HG02759 (cell line): Measurements from ENCODE around the gene CLUH.
"Not testable (repeated sequence)": the region's sequence is repeated elsewhere in the genome, so short reads cannot be mapped to it uniquely, and the experiment has no call there.

Experiments
- ATAC-seq: cut with Tn5 transposase; IDR thresholded peaks from one replicate; pipeline ENCODE4 v1.9.1; 2021; ENCODE audit warnings: mild to moderate bottlenecking, moderate library complexity; ENCODE audit not compliant: unreplicated experiment

CLUH gene

DNA sequence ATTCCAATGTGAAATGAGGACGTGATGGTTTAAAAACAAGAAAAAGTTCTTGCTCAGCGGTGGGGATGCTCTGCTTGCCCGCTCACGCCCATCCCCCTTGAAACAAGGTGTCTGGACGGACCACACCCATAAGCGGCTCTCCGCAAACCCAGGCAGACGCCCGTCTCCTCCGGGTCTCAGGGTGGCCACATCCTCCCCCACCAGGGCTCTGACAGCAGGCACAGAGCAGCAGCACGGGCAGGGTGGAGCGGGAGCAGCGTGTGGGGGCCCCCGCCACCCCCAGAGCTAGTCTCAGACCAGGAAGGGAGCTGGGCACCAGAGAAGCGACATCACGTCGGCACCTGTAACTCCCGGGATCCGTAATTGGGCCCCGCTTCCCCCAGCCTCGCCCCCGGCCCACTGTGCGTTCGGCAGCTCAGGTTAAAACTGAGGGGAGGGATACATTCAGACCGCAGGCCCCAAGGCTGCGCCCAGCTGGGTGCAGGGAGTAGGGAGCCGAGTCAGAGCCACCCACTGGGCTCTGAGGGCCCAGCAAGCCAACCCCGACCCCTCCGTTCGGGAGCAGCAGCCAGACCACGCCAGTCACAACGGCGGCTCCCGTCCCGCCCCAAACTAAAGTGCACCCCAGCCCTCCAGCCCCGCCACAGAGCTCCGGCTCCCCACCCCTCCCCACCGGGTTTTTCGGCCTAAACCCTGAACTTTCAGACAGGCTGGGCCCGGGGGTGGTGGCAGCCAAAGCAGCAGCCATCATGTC lies 22.0 kb downstream of the CLUH start:
- no peak for ATAC-seq

DNA sequence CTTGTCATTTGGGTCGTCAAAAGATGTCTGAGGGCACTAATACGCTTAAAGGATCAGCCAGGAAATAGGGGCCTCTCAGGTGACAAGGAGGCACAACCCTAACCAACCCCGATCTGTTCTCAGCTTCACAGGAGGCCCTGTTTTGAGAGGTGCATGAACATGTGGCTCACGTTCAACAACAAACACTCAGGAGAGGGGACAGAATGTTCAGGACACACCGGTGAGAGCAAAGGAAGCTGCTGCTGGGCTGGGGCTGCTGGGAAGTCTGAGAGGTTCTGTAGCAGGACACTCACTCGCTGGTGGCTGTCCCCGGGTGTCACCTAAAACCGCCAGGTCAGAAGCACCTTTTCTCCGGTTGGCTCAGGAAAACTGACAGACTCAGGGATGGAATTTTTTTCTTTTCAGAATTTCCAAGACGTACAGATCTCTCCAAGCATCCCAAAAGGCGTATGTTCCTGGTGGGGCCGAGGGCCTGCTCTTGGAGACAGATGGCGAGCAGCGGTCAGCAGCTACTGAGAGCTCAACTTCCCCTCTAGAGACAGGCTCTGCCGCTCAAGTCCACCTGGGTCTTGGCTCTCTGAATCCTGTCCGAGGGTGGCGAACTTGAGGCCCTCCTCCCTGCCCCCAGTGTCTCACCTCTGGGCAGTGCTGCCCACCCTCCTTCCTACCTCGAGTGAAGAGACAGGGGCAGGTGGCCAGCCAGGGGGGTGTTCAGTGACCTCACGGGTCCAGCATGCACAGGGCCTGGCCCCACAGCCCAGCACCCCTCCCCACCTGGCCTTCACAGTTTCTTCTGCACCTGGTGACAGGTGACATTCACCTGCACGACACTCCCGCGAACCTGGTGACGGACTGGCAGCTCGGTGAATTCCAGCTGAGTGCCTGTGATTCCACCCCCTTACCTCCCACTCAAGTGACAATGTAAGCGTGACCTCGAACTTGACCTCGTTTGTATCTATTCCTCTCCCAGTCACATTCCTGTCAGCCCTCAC lies 22.9 kb downstream of the CLUH start:
- ATAC-seq: no peak

DNA sequence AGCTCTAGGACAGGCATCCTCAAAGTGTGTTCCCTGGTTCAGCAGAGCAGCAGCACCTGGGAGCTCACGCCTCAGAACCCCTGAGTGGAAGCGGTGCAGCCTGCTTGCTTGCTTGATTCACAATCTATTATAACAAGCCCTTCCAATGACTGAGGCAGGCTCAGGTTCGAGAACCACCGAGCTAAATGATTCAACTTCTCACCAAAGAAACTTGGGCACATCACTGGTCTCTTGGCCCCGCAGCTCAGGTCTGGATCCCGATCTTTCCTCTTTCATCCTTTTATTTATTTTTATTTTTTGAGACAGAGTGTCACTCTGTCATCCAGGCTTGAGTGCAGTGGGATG lies 24.5 kb downstream of the CLUH start:
- no peak for ATAC-seq

DNA sequence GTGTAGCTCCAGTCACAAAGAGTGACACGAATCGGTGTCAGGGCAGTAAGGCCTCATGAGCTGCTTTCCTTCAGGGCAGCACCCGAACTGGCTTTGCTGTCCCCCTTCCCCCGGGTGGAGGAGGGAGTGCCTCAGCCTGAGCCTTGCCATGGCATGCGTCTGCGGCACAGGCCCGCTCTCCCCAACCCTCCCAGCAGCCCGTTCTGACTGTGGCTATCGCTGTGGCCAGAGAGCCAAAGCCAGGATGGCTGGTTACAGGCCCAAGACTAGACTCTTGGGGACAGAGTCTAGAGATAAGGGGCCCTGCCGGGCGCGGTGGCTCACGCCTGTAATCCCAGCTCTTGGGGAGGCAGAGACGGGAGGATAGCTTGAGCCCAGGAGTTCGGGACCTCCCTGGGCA lies 25.9 kb downstream of the CLUH start:
- no peak for ATAC-seq

DNA sequence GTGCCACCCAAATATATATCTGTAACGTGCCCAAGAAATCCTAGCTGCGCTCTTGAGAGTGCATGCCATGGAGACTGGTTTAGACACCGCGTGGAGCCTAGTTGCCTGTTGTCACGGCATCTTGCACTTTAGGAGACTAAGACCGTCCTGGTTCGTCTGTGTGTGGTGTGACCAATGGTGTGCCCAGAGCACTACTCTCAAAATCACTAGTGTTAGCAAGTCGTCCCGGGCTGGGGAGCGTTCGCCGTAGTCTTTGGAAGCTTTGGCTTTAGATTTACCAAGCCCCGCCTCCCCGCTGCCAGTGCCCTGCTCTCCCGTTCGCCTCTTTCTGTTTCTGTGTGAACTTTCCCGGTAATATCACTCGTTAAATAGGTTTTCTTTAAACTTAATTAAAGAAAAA lies 27.0 kb downstream of the CLUH start:
- ATAC-seq: no peak

DNA sequence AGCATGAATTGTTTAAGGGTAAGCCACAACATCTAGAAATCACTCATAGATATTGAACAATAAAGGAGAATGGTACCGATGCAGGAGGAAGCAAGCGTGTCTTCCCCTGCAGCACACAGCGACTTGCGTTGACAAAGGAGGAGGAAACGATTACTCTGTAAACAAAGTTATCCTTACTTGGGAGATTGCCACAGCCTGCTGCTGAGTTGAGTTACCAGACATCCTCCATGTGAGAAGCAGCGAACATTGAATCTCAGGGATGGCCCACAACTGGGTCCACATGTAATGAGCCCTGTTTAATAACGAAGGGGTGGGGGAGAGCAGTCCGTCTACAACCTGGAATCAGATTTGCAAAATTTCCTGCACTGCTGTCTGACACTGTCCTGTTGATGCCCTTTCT lies 27.7 kb downstream of the CLUH start:
- no peak for ATAC-seq

DNA sequence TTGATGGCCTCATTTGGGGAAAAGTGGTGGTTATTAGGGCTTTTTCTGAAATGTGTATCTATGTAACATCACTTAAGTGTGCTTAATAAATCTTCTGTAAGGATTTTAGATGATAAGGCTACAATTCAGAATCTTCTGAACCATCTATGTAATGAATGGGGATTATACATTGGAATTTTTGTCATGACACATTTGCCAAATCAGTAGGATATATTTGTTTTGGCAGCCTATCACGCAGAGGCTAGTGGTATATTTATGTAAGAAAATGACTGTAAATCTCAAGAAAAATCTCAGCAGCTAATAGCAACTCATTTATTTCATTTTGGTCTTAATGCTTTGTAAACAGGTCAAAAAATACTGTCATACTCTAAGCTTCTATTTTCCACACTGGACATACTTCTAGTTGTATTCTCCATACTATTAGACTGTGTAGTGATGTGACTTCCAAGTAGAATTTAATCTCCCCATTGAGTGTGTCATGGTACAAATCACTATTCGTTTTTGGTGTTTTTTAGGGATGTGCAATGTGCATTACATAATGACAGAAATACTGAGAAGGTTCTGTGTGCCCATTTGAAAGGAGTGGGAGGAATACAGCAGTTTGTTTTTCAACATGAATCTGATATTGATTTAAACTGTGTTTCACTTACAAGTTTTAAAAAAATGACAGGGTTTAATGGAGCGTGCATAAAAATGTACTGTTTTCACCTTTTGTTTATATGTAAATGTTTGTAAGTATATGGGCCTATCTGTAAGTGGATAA lies 29.2 kb downstream of the CLUH start:
- no peak for ATAC-seq

DNA sequence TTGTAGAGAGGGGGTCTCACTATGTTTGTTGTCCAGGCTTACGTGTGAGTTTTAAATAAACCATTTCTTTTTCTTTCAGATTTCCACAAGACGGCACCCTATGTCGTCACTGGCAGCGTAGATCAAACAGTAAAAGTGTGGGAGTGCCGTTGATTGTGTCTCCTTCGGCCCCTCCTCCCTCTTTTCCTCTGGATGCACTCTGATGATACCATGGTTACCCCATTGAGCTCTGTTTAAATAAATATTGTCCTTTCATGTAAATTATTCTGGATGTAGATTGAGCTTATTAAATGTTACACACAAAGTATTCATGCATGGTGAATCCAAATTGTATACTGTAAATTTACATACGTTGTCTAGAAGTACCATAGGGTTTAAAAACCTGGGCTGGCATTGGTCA lies 29.9 kb downstream of the CLUH start:
- ATAC-seq: no peak

DNA sequence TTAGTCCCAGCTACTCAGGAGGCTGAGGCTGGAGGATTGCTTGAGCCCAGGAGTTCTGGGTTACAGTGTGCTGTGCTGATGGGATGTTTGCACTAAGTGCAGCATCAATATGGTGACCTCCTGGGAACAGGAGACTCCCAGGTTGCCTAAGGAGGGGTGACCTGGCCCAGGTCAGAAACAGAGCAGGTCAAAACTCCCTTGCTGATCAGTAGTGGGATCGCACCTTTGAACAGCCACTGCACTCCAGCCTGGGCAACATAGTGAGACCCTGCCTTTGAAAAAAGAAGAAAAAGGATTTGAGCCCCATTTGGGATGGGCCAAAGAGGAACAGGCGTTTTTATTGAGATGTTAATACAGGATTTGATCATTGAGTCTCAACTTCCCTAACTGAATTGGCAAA lies 30.6 kb downstream of the CLUH start:
- no peak for ATAC-seq

DNA sequence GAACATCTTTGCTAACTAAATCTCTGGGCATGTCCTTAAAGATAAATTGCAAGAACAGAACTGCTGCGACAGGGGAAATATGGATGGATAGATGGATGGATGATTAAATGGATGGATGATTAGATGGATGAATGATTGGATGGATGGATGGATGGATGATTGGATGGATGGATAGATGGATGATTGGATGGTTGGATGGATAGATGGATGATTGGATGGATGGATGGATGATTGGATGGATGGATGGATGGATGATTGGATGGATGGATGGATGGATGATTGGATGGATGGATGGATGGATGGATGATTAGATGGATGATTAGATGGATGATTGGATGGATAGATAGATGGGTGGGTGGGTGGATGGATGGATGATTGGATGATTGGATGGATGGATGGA lies 32.3 kb downstream of the CLUH start:
- ATAC-seq: not testable (repeated sequence)

DNA sequence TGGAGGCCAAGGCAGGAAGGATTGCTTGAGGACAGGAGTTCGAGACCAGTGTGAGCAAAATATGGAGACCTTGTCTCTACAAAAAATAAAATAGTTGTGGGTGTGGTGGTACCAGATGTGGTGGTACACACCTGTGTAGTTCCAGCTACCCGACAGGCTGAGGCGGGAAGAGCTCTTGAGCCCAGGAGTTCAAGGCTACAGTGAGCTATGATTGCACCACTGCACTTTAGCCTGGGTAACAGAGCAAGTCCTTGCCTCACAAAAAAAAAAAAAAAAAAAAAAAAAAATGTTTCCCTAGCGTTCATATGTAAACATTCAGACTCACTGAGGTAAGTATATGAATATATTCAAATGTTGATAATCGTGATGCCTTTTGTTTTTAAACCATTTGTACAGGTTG lies 39.5 kb downstream of the CLUH start:
- no peak for ATAC-seq

DNA sequence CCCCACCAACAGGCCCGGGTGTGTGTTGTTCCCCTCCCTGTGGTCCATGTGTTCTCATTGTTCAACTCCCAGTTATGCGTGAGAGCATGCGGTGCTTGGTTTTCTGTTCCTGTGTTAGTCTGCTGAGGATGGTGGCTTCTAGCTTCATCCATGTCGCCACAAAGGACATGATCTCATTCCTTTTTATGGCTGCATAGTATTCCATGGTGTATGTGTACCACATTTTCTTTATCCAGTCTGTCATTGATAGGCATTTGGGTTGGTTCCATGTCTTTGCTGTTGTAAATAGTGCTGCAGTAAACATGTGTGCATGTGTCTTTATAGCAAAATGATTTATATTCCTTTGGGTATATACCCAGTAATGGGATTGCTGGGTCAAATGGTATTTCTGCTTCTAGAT lies 51.2 kb downstream of the CLUH start:
- not testable (repeated sequence) for ATAC-seq

DNA sequence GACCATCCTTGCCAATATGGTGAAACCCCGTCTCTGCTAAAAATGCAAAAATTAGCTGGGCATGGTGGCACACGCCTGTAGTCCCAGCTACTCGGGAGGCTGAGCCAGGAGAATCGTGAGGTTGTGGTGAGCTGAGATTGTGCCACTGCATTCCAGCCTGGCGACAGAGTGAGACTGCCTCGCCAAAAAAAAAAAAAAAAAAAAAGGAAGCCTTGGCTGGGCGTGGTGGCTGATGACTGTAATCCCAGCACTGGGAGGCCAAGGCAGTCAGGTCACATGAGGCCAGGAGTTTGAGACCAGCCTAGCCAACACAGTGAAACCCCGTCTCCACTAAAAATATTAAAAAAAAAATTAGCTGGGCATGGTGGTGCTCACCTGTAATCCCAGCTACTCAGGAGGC lies 52.2 kb downstream of the CLUH start:
- ATAC-seq: not testable (repeated sequence)

DNA sequence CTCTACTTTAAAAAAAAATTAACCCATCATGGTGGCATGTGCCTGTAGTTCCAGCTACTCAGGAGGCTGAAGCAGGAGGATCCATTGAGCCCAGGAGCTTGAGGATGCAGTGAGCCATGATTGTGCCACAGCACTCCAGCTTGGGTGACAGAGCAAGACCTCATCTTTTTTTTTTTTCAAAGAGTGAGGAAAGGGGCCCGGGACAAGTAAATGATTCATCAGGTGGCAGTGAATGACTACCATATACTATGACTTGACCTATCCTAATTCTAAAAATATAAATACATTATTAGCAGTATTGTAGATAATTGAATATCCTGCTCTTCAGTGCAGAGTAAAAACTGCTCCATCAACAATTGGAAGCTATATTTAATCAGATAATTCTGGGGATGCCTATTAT lies 55.3 kb downstream of the CLUH start:
- no peak for ATAC-seq

DNA sequence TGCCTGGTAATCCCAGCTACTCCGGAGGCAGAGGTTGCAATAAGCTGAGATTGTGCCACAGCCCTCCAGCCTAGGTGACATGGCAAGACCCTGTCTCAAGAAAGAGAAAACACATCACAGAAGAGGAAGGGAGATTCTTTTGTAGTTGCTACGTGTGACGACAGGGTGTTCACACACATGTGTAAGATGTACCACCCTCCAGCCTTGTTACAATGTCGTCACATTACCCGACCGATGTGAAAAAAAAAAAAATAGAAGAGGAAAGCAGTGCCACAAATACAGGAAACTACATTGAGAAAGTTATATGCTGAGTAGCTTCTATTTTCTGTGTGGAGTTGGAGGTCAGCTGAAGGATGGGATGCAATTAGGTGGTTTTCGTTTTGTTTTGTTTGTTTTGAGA lies 56.0 kb downstream of the CLUH start:
- no peak for ATAC-seq

DNA sequence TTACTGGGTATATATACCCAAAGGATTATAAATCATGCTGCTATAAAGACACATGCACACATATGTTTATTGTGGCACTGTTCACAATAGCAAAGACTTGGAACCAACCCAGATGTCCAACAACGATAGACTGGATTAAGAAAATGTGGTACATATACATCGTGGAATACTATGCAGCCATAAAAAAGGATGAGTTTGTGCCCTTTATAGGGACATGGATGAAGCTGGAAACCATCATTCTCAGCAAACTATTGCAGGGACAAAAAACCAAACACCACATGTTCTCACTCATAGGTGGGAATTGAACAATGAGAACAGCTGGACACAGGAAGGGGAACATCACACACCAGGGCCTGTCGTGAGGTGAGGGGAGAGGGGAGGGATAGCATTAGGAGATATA lies 58.7 kb downstream of the CLUH start:
- not testable (repeated sequence) for ATAC-seq

DNA sequence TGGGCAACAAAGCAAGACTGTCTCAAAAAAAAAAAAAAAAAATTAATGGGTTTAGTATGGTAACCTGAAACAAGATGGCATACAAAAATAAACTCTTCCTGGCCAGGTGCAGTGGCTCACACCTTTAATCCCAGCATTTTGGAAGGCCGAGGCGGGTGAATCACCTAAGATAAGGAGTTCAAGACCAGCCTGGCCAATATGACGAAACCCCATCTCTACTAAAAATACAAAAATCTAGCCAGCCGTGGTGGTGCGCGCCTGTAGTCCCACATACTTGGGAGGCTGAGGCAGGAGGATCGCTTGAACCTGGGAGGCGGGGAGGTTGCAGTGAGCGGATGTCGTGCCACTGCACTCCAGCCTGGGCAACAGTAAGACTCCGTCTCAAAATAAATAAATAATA lies 62.4 kb downstream of the CLUH start:
- no peak for ATAC-seq

DNA sequence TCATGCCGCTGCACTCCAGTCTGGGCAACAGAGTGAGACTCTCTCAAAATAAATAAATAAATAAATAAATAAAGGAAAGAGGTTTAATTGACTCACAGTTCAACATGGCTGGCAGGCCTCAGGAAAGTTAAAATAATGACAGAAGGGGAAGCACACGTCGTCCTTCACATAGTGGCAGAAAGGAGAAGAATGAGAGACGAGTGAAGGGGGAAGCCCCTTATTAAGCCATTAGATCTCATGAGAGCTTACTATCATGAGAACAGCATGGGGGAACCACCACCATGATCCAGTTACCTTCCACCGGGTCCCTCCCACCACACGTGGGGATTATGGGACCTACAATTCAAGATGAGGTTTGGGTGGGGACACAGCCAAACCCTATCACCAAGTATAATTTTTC lies 63.6 kb downstream of the CLUH start:
- ATAC-seq: no peak

DNA sequence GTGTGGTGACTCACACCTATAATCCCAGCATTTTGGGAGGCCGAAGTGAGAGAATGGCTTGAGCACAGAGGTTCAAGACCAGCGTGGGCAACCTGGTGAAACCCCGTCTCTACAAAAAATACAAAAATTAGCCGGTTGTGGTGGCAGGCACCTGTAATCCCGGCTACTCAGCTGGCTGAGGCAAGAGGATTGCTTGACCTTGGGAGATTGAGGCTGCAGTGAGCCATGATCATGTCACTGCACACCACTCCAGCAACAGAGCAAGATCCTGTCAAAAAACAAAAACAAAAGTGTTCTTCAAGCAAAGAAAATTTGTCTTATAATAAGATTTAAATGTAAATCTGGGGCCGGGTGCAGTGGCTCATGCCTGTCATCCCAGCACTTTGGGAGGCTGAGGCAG lies 66.6 kb downstream of the CLUH start:
- no peak for ATAC-seq
